GM08714 (cell line): Measurements from ENCODE around the gene HRH1.
"Not testable (repeated sequence)": the region's sequence is repeated elsewhere in the genome, so short reads cannot be mapped to it uniquely, and the experiment has no call there.

ENCODE experiments used
- H3K4me3 ChIP-seq: fragments of 200-500 bp; sonication (Bioruptor generic); 2 replicates; pipeline ENCODE4 v1.5.1; 2014; ENCODE audit warnings: mild to moderate bottlenecking, low read length, inconsistent platforms
- ZNF274 ChIP-seq: IDR thresholded peaks from 2 replicates; pipeline ENCODE4 v1.6.1; 2012; ENCODE audit warnings: mild to moderate bottlenecking, low read depth, low read length

The HRH1 gene

GRCh38 chr3:11155341-11156025 lies 1.2 kb downstream of the HRH1 start:
- H3K4me3 ChIP-seq: no peak overlapping the region
- TF ChIP-seq ZNF274: no peak

- no peak for TF ChIP-seq ZNF274
- no peak overlapping the region for H3K4me3 ChIP-seq
These were observed 1.7 kb downstream of the HRH1 start for GRCh38 chr3:11156026-11156410.

GRCh38 chr3:11157421-11157820 lies 3.1 kb downstream of the HRH1 start:
- no peak overlapping the region for H3K4me3 ChIP-seq
- TF ChIP-seq ZNF274: no peak

- H3K4me3 ChIP-seq: no peak overlapping the region
- no peak for TF ChIP-seq ZNF274
These were observed 5.2 kb downstream of the HRH1 start for GRCh38 chr3:11159421-11159904.

GRCh38 chr3:11161666-11162065 lies 7.4 kb downstream of the HRH1 start:
- no peak for TF ChIP-seq ZNF274
- no peak overlapping the region for H3K4me3 ChIP-seq

- no peak overlapping the region for H3K4me3 ChIP-seq
- no peak for TF ChIP-seq ZNF274
These were observed 8.4 kb downstream of the HRH1 start for GRCh38 chr3:11162401-11163345.

- no peak for TF ChIP-seq ZNF274
- H3K4me3 ChIP-seq: no peak overlapping the region
These were observed 10.3 kb downstream of the HRH1 start for GRCh38 chr3:11164607-11165006.

GRCh38 chr3:11165476-11165875 lies 11.2 kb downstream of the HRH1 start:
- H3K4me3 ChIP-seq: no peak overlapping the region
- TF ChIP-seq ZNF274: no peak

- H3K4me3 ChIP-seq: not testable (repeated sequence)
These were observed 12.6 kb downstream of the HRH1 start for GRCh38 chr3:11166807-11167400.

GRCh38 chr3:11167590-11167989 lies 13.3 kb downstream of the HRH1 start:
- no peak for TF ChIP-seq ZNF274
- no peak overlapping the region for H3K4me3 ChIP-seq

- no peak overlapping the region for H3K4me3 ChIP-seq
- TF ChIP-seq ZNF274: no peak
These were observed 14.1 kb downstream of the HRH1 start for GRCh38 chr3:11168406-11168805.

- no peak for TF ChIP-seq ZNF274
- no peak overlapping the region for H3K4me3 ChIP-seq
These were observed 14.8 kb downstream of the HRH1 start for GRCh38 chr3:11168881-11169805.

GRCh38 chr3:11170052-11170770 lies 15.9 kb downstream of the HRH1 start:
- no peak overlapping the region for H3K4me3 ChIP-seq
- no peak for TF ChIP-seq ZNF274
